GM12872 (cell line): ENCODE data around the gene SLC26A2.

ENCODE experiments used
- CTCF ChIP-seq: IDR thresholded peaks from 3 replicates; pipeline ENCODE4 v1.5.1; 2011; ENCODE audit warnings: low read depth, mild to moderate bottlenecking, low read length, moderate library complexity; ENCODE audit not compliant: insufficient read depth

SLC26A2 gene

GRCh38 chr5:150024346-150024984 lies 63.9 kb downstream of the SLC26A2 start:
- no peak for TF ChIP-seq CTCF

- TF ChIP-seq CTCF, result no peak
Measured at GRCh38 chr5:150026682-150027172, 66.2 kb downstream of the SLC26A2 start.

- TF ChIP-seq CTCF, result no peak
Measured at GRCh38 chr5:150033334-150033733, 72.8 kb downstream of the SLC26A2 start.

GRCh38 chr5:150034662-150035061 lies 74.1 kb downstream of the SLC26A2 start:
- TF ChIP-seq CTCF, result no peak

- TF ChIP-seq CTCF, result no peak
Measured at GRCh38 chr5:150035139-150035895, 74.8 kb downstream of the SLC26A2 start.

GRCh38 chr5:150036513-150036912 lies 76.0 kb downstream of the SLC26A2 start:
- TF ChIP-seq CTCF, result no peak
